GM19023 (cell line): ENCODE measurements around the gene DTX1.

Source experiments
- ATAC-seq: cut with Tn5 transposase; IDR thresholded peaks from one replicate; pipeline ENCODE4 v1.9.1; 2021; ENCODE audit warnings: mild to moderate bottlenecking, moderate library complexity; ENCODE audit not compliant: unreplicated experiment

The DTX1 gene

DNA sequence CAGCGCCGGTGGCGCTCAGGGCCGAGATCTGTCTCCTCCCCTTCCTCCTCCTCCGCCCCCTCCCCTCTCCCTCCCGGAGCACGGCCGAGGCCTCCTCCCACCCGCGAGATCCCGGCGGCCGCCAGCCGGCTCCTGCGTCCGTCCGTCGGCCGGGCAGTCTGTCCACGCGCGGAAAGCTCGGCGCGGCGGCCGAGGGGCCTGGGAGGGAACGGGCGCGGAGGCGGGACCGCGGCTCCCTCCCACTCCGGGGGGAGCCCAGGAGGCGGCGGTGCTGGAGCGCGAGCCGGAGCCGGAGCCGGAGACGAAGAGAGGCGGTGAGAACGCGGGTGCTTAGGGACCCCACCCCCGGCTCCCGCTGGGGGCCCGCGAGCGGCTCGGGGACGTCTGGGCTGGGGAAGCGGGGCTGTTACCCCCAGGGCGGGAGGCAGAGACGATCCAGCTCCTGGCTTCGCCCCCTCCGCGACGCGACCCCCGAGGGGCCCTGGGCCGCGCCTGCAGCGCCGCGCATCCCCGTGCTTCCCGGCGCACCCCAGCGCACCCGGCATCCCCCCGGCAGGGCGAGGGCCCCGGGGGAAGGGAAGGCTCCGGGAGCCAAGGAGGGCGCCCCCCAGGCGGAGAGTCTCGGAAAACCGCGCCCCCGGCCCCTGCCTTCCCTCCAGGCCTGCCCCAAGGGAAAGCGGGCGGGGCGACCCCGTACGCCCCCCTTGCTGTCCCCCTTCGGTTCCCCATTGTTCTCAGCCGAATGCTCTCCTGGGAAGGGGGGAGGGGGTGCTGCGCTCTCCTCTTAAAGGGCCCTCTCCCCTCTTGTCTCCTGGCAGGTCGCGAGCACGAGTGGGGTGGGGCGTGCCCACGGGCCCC, at the start of gene DTX1:
DTX1 (plus strand) TSS at position 100 of the 858 bp plus-strand sequence. CDS start 1,463 bp downstream, outside the sequence.
- ATAC-seq = no peak

DNA sequence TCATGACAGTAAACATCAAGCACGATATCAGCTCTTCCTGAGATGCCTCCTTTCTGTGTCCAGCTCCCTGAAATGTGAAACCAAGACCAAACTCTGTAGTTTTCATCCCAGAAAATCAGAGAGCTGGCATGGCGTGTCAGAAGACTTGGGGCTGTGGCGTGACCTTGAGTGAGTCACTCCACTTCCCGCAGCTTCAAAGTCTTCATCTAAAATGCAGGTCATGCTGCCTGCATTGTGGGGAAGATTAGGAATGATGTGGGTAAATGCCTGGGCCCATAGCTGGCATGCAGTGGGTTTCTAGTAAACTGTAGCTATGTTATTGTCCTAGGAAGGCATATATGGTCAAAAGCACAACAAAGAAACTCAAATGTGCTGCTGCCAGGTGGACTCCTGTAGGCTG, 49.4 kb upstream of the DTX1 start:
- no peak for ATAC-seq

- no peak for ATAC-seq
Measured at GRCh38 chr12:113010701-113011100, 45.8 kb upstream of the DTX1 start.

DNA sequence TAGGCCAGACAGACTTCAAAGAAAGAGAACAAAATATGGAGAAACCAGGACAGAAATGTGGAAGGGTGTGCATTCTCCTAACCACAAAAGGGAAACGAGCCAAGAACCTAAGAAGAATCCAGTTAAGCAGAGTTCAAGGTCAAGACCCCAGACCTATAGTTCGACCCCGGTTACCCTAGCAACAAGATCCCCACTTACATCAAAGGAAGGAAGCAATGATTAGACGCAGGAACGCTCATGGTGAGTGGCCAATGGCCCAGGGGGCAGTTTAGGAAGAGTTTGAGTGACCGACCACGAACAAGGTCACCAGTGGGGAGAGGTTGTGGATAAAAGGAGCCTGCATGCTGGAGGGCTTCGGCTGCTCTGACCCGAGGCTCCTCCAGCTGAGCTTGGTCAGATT, 42.0 kb upstream of the DTX1 start:
- no peak for ATAC-seq

DNA sequence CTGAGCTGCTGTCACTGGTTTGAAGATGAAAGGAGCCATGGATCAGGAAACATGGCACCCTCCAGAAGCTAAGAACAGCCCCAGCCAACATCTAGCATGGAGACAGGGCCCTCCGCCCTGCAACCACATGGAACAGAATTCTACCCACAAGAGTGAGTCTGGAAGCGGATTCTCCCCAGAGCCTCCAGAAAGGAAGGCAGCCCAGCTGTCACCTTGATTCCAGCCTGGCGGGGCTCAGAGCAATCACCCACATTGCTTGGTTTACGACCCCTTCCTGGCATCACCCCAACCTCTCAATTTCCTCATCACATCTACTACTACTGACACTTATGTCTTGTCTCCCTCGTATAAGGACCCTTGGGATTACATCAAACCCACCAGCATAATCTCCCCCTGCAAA, 39.7 kb upstream of the DTX1 start:
- ATAC-seq = no peak

GRCh38 chr12:113019025-113019424, 37.5 kb upstream of the DTX1 start:
- no peak for ATAC-seq

- no peak for ATAC-seq
Measured at GRCh38 chr12:113021500-113021899, 35.0 kb upstream of the DTX1 start.

DNA sequence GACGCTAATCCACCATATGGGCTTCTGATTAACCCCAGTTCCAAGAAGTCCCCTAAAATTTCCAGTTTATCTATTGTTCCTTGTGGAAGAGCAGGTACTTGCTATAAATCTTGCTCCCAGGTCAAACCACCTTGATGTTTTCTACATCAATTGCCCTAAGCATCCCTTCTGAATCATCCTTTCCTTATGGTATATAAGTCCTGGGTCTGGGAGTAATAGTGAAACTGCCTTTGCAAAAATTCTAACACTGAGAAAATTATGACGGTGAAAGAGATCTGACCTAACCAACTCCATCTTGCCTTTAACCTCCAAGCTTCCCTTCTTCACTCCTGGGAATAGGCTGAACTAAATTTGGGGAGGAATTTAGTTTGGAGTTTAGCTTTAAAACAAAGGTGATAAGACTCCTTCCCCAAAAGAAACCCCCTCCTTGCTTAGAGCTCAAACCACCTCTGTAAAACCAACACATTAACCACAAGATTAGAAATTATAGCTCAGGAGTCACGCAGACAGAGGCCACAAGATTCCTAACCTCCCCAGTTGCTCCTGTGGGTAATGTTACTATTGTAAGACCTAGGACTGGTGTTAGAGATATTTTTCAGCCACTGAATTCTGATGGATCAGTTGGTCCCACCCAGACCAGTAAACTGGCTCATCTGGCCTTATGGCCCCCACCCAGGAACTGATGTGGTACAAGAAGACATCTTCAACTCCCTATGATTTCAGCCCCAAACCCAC, 33.8 kb upstream of the DTX1 start:
- ATAC-seq = no peak

- ATAC-seq = no peak
Measured at GRCh38 chr12:113027726-113028125, 28.8 kb upstream of the DTX1 start.

DNA sequence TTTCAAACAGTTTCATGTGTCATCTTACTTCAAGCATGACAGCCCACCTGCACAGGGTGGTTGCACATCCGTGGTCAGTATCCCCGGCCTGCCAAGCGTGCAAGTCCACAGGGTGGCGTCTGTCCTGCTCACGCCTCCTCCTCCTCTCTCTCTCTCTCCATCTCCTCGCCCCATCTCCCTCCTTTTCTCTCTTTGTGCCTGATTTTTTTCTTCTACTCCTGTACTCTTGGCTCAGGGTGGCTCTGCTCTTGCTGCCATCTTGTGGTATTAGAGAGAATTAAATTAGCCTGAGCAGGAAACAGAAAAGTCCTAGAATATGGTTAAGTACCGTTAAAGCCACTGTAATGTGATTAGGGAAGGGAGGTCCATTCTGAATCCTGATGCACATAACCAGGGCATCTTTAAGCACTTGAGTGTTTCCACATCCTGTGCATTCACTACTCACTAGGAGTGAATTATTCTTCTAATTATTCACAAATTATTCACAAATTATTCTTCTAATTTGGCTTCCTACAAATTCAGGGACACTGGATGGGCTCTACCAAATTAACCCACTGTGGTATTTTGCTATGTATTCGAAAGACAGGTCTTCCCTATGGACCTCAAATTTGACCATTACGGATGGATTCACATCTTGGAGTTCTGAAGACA, 25.5 kb upstream of the DTX1 start:
- no peak for ATAC-seq

DNA sequence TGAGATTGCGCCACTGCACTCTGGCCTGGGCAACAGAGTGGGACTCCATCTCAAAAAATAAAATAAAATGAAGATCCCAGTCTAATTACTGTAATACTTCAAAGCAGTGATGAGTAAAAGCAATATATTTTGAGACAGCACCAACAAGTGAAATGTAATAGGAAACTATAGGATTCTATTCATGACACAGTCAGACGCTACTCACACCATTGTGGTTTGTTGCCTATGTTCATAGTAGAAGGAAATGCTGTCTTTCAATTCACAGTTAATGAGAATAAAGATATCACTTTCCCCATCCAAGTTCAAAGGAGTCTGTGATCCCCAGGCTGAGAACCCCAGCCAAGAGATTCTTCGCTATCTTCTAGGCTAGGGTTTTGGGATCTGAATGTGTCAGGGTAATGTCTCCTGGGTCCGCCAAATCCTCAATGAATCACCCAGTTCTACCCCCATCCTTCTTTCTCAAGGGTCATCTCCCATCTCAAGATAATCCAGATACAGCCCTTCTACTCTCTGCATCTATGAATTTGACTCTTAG, 16.6 kb upstream of the DTX1 start:
- no peak for ATAC-seq

DNA sequence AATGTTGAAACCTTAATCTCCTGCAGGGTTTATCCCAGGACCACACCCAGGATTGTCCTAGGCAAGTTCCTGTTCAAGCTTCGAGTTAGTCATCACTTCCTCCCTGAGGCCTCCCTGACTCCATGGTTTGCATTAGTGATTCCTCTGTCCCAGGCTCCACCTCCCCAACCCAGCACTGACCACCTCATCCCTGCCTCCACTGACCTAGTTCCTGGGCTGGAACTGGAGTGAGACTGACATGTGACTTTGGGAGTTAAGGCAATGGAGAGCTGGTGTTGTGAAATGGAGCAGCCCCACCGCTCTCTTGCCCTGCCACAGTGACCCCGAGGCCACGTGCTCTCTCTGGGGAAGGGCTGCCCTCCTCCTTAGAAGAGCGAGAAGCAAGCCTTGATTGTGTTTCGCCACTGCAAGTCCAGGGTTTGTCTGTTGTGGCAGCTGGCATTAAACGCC, 15.8 kb upstream of the DTX1 start:
- ATAC-seq = no peak

DNA sequence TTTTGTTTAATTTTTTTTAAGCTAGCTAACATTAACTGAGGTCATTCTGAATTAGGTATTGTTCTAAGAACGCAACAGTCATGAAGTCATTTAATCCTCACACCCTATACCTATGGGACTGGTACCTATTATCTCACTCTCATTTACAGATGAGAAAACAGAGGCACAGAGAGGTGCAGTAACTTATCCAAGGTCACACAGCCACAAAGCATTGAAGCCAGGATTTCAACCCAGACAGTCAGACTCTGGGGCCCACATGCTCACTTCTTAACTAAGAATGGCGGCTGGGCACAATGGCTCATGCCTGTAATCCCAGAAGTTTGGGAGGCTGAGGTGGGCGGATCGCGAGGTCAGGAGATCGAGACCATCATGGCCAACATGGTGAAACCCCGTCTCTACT, 15.0 kb upstream of the DTX1 start:
- no peak for ATAC-seq

GRCh38 chr12:113043240-113043639, 13.3 kb upstream of the DTX1 start:
- no peak for ATAC-seq

DNA sequence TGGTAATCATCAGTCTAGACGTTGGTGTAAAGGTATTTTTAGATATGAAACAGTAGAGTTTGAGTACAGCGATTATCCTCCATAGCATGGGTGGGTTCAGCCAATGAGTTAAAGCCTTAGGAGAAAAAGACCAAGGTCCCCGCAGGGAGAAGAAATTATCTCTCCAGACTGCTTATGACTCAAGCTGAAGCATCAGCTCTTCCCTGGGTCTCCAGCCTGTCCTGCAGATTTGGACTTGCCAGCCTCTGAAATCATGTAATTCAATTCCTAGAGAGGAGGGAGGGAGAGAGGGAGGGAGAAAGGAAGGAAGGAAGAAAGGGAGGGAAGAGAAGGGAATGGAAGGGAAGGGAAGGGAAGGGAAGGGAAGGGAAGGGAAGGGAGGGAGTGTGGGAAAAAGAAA, 12.0 kb upstream of the DTX1 start:
- ATAC-seq = no peak

DNA sequence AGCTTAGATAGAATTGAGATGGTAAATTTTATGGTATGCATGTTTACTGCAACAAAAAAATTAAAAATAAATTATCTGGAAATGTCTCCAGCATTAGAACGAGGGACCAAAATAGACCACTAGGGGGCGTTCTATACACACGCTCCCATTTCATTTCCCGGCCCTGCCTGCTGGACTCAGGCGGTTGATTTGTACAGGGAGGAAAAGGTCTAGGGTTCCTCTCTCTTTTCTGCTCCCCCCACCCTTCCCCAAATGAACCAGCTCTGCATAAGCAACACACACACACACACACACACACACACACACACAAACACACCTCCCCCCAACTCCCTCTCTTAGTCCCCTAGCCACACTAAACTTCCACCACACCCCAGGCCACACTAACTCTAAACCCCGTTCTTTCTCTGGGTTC, 7.8 kb upstream of the DTX1 start:
- no peak for ATAC-seq

- ATAC-seq = no peak
Measured at GRCh38 chr12:113049976-113050742, 6.4 kb upstream of the DTX1 start.

DNA sequence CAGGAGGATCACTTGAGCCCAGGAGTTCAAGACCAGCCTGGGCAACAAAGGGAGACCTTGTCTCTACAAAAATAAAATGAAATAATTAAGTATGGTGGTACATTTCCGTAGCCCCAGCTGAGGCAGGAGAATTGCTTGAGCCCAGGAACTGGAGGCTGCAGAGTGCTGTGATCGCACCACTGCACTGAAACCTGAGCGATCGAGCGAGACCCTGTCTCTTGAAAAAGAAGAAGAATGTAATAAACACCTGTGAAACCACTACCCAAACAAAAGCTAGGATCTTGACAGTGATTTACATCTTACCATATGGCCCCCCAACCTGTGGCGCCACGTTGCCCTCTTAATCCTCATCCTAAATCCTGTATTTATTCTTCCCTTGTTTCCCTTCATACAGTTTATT, 5.7 kb upstream of the DTX1 start:
- ATAC-seq = no peak

- ATAC-seq = no peak
Measured at GRCh38 chr12:113051759-113052158, 4.8 kb upstream of the DTX1 start.

- no peak for ATAC-seq
Measured at GRCh38 chr12:113052326-113052725, 4.2 kb upstream of the DTX1 start.
